Activated B cell treated with CpG ODN at 0.5 μM for 24 hours (primary cell): ENCODE data around the gene ORAI3. TPM values are rescaled to one million over a fixed set of nuclear protein-coding genes. Genes with fewer than 3 reads are reported as not detected.

Experiments
- ATAC-seq: fragments of 200-7000 bp; cut with Tn5 transposase; one replicate; pipeline ENCODE4 v1.10.0; 2021; ENCODE audit warnings: low read depth, mild to moderate bottlenecking, moderate library complexity
- CTCF ChIA-PET: fragments of 350-600 bp; sonication (Branson Sonifier 250); formaldehyde crosslinking; loops from one replicate; lab custom pipeline; 2021; ENCODE audit warnings: antibody characterized with exemption; lab: Charles Lee
- POLR2A ChIA-PET: fragments of 350-600 bp; sonication (Branson Sonifier 250); formaldehyde crosslinking; loops from one replicate; lab custom pipeline; 2021; ENCODE audit warnings: antibody characterized with exemption; lab: Charles Lee
- DNase-seq: peaks from one replicate; pipeline ENCODE4 v3.0.0; 2022
- H3K27ac Mint-ChIP-seq: one replicate; pipeline ENCODE4 v1.8.0; 2020; ENCODE audit warnings: mixed read lengths
- H3K27me3 Mint-ChIP-seq: one replicate; pipeline ENCODE4 v1.8.0; 2021; ENCODE audit warnings: mixed read lengths
- H3K36me3 Mint-ChIP-seq: one replicate; pipeline ENCODE4 v1.8.0; 2021; ENCODE audit warnings: low read depth, mixed read lengths
- H3K4me1 Mint-ChIP-seq: one replicate; pipeline ENCODE4 v1.8.0; 2021; ENCODE audit warnings: mixed read lengths
- H3K4me3 Mint-ChIP-seq: one replicate; pipeline ENCODE4 v1.8.0; 2020; ENCODE audit warnings: mild to moderate bottlenecking, mixed read lengths
- H3K9me3 Mint-ChIP-seq: one replicate; pipeline ENCODE4 v1.8.0; 2020; ENCODE audit warnings: mixed read lengths
- CTCF ChIP-seq: fragments of 200-600 bp; IDR thresholded peaks from one replicate; pipeline ENCODE4 v1.8.0; 2022; ENCODE audit warnings: antibody characterized with exemption, mild to moderate bottlenecking
- intact Hi-C: fragments of 100-400 bp; cut with micrococcal nuclease; formaldehyde crosslinking; loops from one replicate; pipeline ENCODE4 v1.15.1; 2024
- total RNA-seq: library from RNA; stranded (reverse); gene quantifications from 2 replicates; pipeline ENCODE4 v1.2.3, GENCODE V29; 2022

The ORAI3 gene
- total RNA-seq, 1 donor from 2014 or later, result 30.6 TPM

GRCh38 chr16:30983289-30983889, 34.5 kb downstream of the ORAI3 start:
- Mint-ChIP-seq H3K27me3 (no peaks in the 10 kb centered on the region), H3K4me3 (no peak overlapping the region), H3K9me3 (no peaks in the 10 kb centered on the region), H3K27ac (no peak overlapping the region), H3K4me1 (no peaks in the 10 kb centered on the region), H3K36me3 (peaks cover 50% of the 10 kb centered on the region)
- TF ChIP-seq CTCF, result no peak
- intact Hi-C loops, result no loop called here
- DNase-seq (no peak), ATAC-seq (no peak)
- ChIA-PET CTCF (interaction anchor here (0.8 to 4.6 kb wide), 9 partner anchors 12 to 885 kb away, joined by 3 to 36 read pairs (median 5); partner anchors contain the start of genes VKORC1 and ZNF843), POLR2A (no interaction called here)

- ChIA-PET CTCF (interaction anchor here (0.6 to 4.6 kb wide), 16 partner anchors 8 to 884 kb away, joined by 3 to 36 read pairs (median 4); partner anchors contain the start of genes KAT8, ZNF646, ZNF668 and ZNF843), POLR2A (interaction anchor here (0.7 to 2.1 kb wide), 3 partner anchors 13 to 886 kb away, joined by 3 to 5 read pairs (median 4); no protein-coding TSS in a partner anchor)
- no peaks in the 10 kb centered on the region for H3K9me3 Mint-ChIP-seq
- DNase-seq (no peak), ATAC-seq (no peak)
- no peaks in the 10 kb centered on the region for H3K4me1 Mint-ChIP-seq
- no peak overlapping the region for H3K27ac Mint-ChIP-seq
- no peaks in the 10 kb centered on the region for H3K27me3 Mint-ChIP-seq
- intact Hi-C loops, result no loop called here
- no peak for TF ChIP-seq CTCF
- H3K36me3 Mint-ChIP-seq, result peaks cover 43% of the 10 kb centered on the region
- H3K4me3 Mint-ChIP-seq, result no peak overlapping the region
Observed at GRCh38 chr16:30983898-30984610, 35.2 kb downstream of the ORAI3 start.

- DNase-seq (peak; percentile 80), ATAC-seq (peak; percentile 85)
- CTCF ChIA-PET, result interaction anchor here (0.6 to 4.6 kb wide), 17 partner anchors 9 to 883 kb away, joined by 3 to 36 read pairs (median 4); partner anchors contain the start of genes KAT8, ZNF646, ZNF668 and ZNF843
- no peak within 1 kb of the TSS for H3K27ac Mint-ChIP-seq
- TF ChIP-seq CTCF, result peak; percentile 80
- no peaks in the 10 kb centered on the region for H3K27me3 Mint-ChIP-seq
- POLR2A ChIA-PET, result interaction anchor here (0.5 to 2.1 kb wide), 7 partner anchors 10 to 885 kb away, joined by 3 to 7 read pairs (median 4); partner anchors contain the start of gene FUS
- intact Hi-C loops, result loop anchor here (1.0 kb wide), 6 partner anchors 111 to 883 kb away; no protein-coding TSS in a partner anchor
- H3K4me1 Mint-ChIP-seq, result no peaks in the 10 kb centered on the region
- H3K9me3 Mint-ChIP-seq, result no peaks in the 10 kb centered on the region
- no peak within 1 kb of the TSS for H3K4me3 Mint-ChIP-seq
- peaks cover 43% of the 10 kb centered on the region for H3K36me3 Mint-ChIP-seq
Observed at GRCh38 chr16:30984669-30985400, 36.0 kb downstream of the ORAI3 start, which contains the start of gene HSD3B7. Gene HSD3B7 (plus strand): TSS chr16:30985207. CDS start chr16:30985659, 452 bp downstream.

- Mint-ChIP-seq H3K36me3 (peaks cover 36% of the 10 kb centered on the region), H3K4me1 (no peaks in the 10 kb centered on the region), H3K27ac (no peak overlapping the region), H3K27me3 (no peaks in the 10 kb centered on the region), H3K9me3 (no peaks in the 10 kb centered on the region), H3K4me3 (no peak overlapping the region)
- TF ChIP-seq CTCF, result no peak
- CTCF ChIA-PET, result interaction anchor here (0.9 to 4.6 kb wide), 11 partner anchors 9 to 883 kb away, joined by 3 to 36 read pairs (median 6); partner anchors contain the start of genes KAT8, ZNF646, ZNF668 and ZNF843
- POLR2A ChIA-PET, result interaction anchor here (0.5 to 2.1 kb wide), 9 partner anchors 9 to 884 kb away, joined by 3 to 7 read pairs (median 4); partner anchors contain the start of genes FUS and PYDC1
- DNase-seq, result no peak
- intact Hi-C loops, result loop anchor here (1.0 kb wide), 6 partner anchors 111 to 883 kb away; no protein-coding TSS in a partner anchor
- no peak for ATAC-seq
Observed at GRCh38 chr16:30985401-30986128, 36.7 kb downstream of the ORAI3 start.
